ENCODE measurements around the gene CHURC1. TPM values are rescaled to one million over a fixed set of nuclear protein-coding genes. Genes with fewer than 3 reads are reported as not detected.

The CHURC1 gene
- total and polyA plus RNA-seq, 2 of the 8 experiments (the other 6 are each of a cell fraction or from before 2014, with no cell fraction given): 50.2 to 59.3 TPM

DNA sequence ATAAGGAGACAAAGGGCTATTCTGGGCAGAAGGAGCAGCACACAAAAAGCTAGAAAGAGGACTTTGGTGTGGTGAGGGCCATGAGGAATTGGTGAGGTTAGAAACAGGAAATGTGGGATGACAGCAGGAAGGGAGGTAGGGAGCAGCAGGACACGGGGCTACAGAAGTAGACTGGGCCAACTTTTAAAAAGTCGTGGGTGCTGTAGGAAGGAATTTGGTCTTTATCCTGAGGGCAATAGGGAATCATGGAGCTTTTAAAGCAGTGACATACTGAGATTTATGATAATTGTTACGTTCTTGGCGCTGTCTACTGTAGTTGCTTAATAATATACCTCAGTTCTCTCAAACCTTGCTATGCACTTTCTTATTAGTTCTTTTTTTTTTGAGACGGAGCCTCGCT, 8.2 kb upstream of the CHURC1 start:
- Histone ChIP-seq H2BK20ac (ENCODE audit: low read length) (no peak overlapping the region), H4K5ac (ENCODE audit: insufficient read length, low read depth, low read length) (no peak overlapping the region), H3K79me2 (ENCODE audit: control insufficient read depth in 1 of 2, insufficient read depth in 2 of 2, low read length in 2 of 2) (no peaks in the 10 kb centered on the region), H2AK5ac (ENCODE audit: low read depth, low read length) (no peak overlapping the region), H2BK15ac (ENCODE audit: low read length) (no peak overlapping the region), H4K20me1 (replicated peaks in 1 of 2; ENCODE audit: control insufficient read depth in 1 of 2, insufficient read depth in 2 of 2, low read length in 2 of 2) (no peaks in the 10 kb centered on the region), H3K4ac (replicated peaks; ENCODE audit: insufficient read length, low read depth, low read length) (no peak overlapping the region), H3K14ac (ENCODE audit: insufficient read length) (no peak overlapping the region), H2BK12ac (ENCODE audit: low read depth, low read length) (no peak overlapping the region), H3K9me3 (ENCODE audit: insufficient read depth in 2 of 2, low read depth in 1 of 2, low read length in 1 of 2) (no peaks in the 10 kb centered on the region), H3K23ac (ENCODE audit: insufficient read length) (no peak overlapping the region), H3K9ac (replicated peaks in 1 of 4; ENCODE audit: extremely low read depth in 1 of 4, low read depth in 3 of 4, low read length in 3 of 4) (no peak overlapping the region), H3K18ac (ENCODE audit: extremely low read depth, low read length) (no peak overlapping the region), H3K4me2 (ENCODE audit: insufficient read depth in 1 of 2, low read depth in 2 of 2, low read length in 2 of 2) (no peak overlapping the region), H3K23me2 (ENCODE audit: low read depth, low read length) (no peaks in the 10 kb centered on the region), H3K27ac (ENCODE audit: low read depth, low read length) (no peak overlapping the region), H3K4me3 (ENCODE audit: extremely low read depth in 1 of 4, insufficient read depth in 2 of 4, low read depth in 3 of 4, low read length in 4 of 4) (no peak overlapping the region), H3K27me3 (replicated peaks in 1 of 4; ENCODE audit: control insufficient read depth in 3 of 4, extremely low read depth in 1 of 4, insufficient read depth in 3 of 4, low read length in 3 of 4) (peaks cover 0 to 1% (median 0%) of the 10 kb centered on the region in 4 experiments; a peak in 1 of 7 replicates), H3K36me3 (ENCODE audit: control insufficient read depth in 2 of 4, insufficient read depth in 4 of 4, low read length in 3 of 4) (no peaks in the 10 kb centered on the region), H3K4me1 (replicated peaks in 1 of 4; ENCODE audit: control insufficient read depth in 3 of 4, insufficient read depth in 4 of 4, low read length in 3 of 4) (no peaks in the 10 kb centered on the region), H2BK120ac (replicated peaks; ENCODE audit: low read depth, low read length) (no peak overlapping the region), H4K8ac (ENCODE audit: extremely low read depth, insufficient read depth, low read length) (no peak overlapping the region), H3K56ac (replicated peaks; ENCODE audit: insufficient read length, low read depth, low read length) (no peak overlapping the region), H3K79me1 (ENCODE audit: low read depth, low read length) (no peaks in the 10 kb centered on the region), H2AFZ (ENCODE audit: low read length) (no peak overlapping the region), H2BK5ac (ENCODE audit: low read depth, low read length) (no peak overlapping the region), H4K91ac (replicated peaks; ENCODE audit: insufficient read length, low read length) (no peak overlapping the region)
- POLR2A ChIA-PET (ENCODE audit: partially characterized antibody): no interaction called here
- TF ChIP-seq BCL11A (IDR thresholded peaks at IDR 0.05; ENCODE audit: low read depth in 2 of 2, low read length in 2 of 2) (no peak), KDM4A (IDR thresholded peaks at IDR 0.05; ENCODE audit: low read depth, low read length, severe bottlenecking) (no peak), CTBP2 (IDR thresholded peaks at IDR 0.05; ENCODE audit: borderline replicate concordance, insufficient read depth, insufficient read length, low read length) (no peak), CBX5 (IDR thresholded peaks at IDR 0.05; ENCODE audit: low read depth, low read length) (no peak), MAFK (IDR thresholded peaks at IDR 0.05; ENCODE audit: low read depth, low read length) (no peak), ASH2L (IDR thresholded peaks at IDR 0.05; ENCODE audit: low read length) (no peak), TCF12 (IDR thresholded peaks at IDR 0.05; ENCODE audit: low read depth, low read length) (no peak), HDAC2 (IDR thresholded peaks at IDR 0.05; ENCODE audit: borderline replicate concordance in 1 of 2, low read depth in 2 of 2, low read length in 2 of 2) (no peak), NANOG (IDR thresholded peaks at IDR 0.05; ENCODE audit: insufficient read depth, low read depth, low read length, poor library complexity, severe bottlenecking) (no peak), POU5F1 (IDR thresholded peaks at IDR 0.05; ENCODE audit: low read depth, low read length) (no peak)
- TF ChIP-seq, protein P1, sequence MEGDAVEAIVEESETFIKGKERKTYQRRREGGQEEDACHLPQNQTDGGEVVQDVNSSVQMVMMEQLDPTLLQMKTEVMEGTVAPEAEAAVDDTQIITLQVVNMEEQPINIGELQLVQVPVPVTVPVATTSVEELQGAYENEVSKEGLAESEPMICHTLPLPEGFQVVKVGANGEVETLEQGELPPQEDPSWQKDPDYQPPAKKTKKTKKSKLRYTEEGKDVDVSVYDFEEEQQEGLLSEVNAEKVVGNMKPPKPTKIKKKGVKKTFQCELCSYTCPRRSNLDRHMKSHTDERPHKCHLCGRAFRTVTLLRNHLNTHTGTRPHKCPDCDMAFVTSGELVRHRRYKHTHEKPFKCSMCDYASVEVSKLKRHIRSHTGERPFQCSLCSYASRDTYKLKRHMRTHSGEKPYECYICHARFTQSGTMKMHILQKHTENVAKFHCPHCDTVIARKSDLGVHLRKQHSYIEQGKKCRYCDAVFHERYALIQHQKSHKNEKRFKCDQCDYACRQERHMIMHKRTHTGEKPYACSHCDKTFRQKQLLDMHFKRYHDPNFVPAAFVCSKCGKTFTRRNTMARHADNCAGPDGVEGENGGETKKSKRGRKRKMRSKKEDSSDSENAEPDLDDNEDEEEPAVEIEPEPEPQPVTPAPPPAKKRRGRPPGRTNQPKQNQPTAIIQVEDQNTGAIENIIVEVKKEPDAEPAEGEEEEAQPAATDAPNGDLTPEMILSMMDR (IDR thresholded peaks at IDR 0.05; ENCODE audit: control extremely low read depth in 1 of 3, insufficient read depth in 1 of 3, low read depth in 1 of 3, low read length in 3 of 3): no peak
- no peak for FAIRE-seq
- CTCF ChIA-PET (ENCODE audit: partially characterized antibody): interaction anchor here (0.6 to 4.5 kb wide), 10 partner anchors 15 to 866 kb away, joined by 3 to 37 read pairs (median 4); no protein-coding TSS in a partner anchor
- DNase-seq (ENCODE audit: low read depth in 1 of 2, low spot score in 2 of 2): no peak
- WGBS, 2 experiments (ENCODE audit: extremely low coverage in 1 of 2, insufficient coverage in 1 of 2, insufficient read length in 1 of 2, insufficient replicate concordance in 2 of 2, low coverage in 1 of 2, low lambda C conversion rate in 2 of 2, missing lambda C conversion rate in 1 of 2): 94% methylated on average over 6 of the region's 6 CpGs; no CpG with 5 or more reads in 1 of the 2 experiments
